Progenitor cell of endocrine pancreas (in vitro differentiated cells): ENCODE measurements around the gene SLC16A10. TPM values are rescaled to one million over a fixed set of nuclear protein-coding genes. Genes with fewer than 3 reads are reported as not detected.

Experiments used
- DNase-seq: peaks from one replicate; pipeline ENCODE4 v3.0.0; 2021; ENCODE audit warnings: low spot score; ENCODE audit not compliant: unreplicated experiment
- H3K27ac Mint-ChIP-seq: 2 replicates; pipeline ENCODE4 v1.8.0; 2021; ENCODE audit warnings: mild to moderate bottlenecking, moderate library complexity, mixed read lengths
- H3K27me3 Mint-ChIP-seq: 2 replicates; pipeline ENCODE4 v1.8.0; 2021; ENCODE audit warnings: mixed read lengths
- H3K36me3 Mint-ChIP-seq: 2 replicates; pipeline ENCODE4 v1.8.0; 2022; ENCODE audit warnings: mixed read lengths; ENCODE audit not compliant: insufficient read depth
- H3K4me1 Mint-ChIP-seq: 2 replicates; pipeline ENCODE4 v1.8.0; 2021; ENCODE audit warnings: low read depth, mixed read lengths
- H3K4me3 Mint-ChIP-seq: 2 replicates; pipeline ENCODE4 v1.8.0; 2021; ENCODE audit warnings: low read depth, mild to moderate bottlenecking, moderate library complexity, mixed read lengths
- H3K9me3 Mint-ChIP-seq: 2 replicates; pipeline ENCODE4 v1.8.0; 2021; ENCODE audit warnings: low read depth, mixed read lengths
- total RNA-seq: library from RNA; stranded (reverse); gene quantifications from 2 replicates; pipeline ENCODE4 v1.2.1, GENCODE V29; 2021
- TF ChIP-seq, protein P1 (sequence below): fragments of 200-600 bp; sonication (generic); IDR thresholded peaks from one replicate; pipeline ENCODE4 v1.5.0; 2021; ENCODE audit warnings: antibody characterized with exemption, mild to moderate bottlenecking; ENCODE audit not compliant: unreplicated experiment

The SLC16A10 gene
- total RNA-seq, 1 donor from 2014 or later = 7.0 TPM

DNA sequence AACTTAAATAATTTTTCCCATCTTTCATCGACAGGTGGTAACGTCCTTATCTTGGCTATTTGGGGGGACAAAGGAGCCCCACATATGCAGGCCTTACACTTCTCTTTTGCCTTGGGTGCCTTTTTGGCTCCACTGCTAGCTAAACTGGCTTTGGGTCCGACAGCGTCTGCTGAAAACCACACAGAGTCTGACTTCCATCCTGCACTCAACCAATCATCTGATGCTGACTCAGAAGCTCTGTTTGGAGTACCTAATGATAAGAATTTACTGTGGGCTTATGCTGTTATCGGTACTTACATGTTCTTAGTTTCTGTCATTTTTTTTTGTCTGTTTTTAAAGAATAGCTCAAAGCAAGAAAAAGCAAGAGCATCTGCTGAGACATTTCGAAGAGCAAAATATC, 178.5 kb downstream of the SLC16A10 start:
- no peak for DNase-seq
- H3K27ac Mint-ChIP-seq = no peak overlapping the region
- H3K36me3 Mint-ChIP-seq = peaks cover 26% of the 10 kb centered on the region
- H3K4me3 Mint-ChIP-seq = no peak overlapping the region
- no peaks in the 10 kb centered on the region for H3K27me3 Mint-ChIP-seq
- peaks cover 4% of the 10 kb centered on the region for H3K4me1 Mint-ChIP-seq
- TF ChIP-seq, protein P1, sequence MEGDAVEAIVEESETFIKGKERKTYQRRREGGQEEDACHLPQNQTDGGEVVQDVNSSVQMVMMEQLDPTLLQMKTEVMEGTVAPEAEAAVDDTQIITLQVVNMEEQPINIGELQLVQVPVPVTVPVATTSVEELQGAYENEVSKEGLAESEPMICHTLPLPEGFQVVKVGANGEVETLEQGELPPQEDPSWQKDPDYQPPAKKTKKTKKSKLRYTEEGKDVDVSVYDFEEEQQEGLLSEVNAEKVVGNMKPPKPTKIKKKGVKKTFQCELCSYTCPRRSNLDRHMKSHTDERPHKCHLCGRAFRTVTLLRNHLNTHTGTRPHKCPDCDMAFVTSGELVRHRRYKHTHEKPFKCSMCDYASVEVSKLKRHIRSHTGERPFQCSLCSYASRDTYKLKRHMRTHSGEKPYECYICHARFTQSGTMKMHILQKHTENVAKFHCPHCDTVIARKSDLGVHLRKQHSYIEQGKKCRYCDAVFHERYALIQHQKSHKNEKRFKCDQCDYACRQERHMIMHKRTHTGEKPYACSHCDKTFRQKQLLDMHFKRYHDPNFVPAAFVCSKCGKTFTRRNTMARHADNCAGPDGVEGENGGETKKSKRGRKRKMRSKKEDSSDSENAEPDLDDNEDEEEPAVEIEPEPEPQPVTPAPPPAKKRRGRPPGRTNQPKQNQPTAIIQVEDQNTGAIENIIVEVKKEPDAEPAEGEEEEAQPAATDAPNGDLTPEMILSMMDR = no peak
- H3K9me3 Mint-ChIP-seq = no peaks in the 10 kb centered on the region

DNA sequence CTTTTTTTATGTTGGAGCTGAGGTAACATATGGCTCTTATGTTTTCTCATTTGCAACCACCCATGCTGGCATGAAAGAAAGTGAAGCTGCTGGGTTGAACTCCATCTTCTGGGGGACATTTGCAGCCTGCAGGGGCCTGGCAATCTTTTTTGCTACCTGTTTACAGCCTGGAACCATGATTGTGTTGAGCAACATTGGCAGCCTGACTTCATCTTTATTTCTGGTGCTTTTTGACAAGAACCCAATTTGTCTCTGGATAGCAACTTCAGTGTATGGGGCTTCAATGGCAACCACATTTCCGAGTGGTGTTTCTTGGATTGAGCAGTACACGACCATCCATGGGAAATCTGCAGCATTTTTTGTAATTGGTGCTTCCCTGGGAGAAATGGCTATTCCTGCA, 179.0 kb downstream of the SLC16A10 start:
- Mint-ChIP-seq H3K4me3 (no peak overlapping the region), H3K9me3 (no peaks in the 10 kb centered on the region), H3K27ac (no peak overlapping the region), H3K4me1 (peaks cover 1% of the 10 kb centered on the region), H3K27me3 (no peaks in the 10 kb centered on the region), H3K36me3 (peaks cover 26% of the 10 kb centered on the region)
- TF ChIP-seq, protein P1 = no peak
- no peak for DNase-seq

DNA sequence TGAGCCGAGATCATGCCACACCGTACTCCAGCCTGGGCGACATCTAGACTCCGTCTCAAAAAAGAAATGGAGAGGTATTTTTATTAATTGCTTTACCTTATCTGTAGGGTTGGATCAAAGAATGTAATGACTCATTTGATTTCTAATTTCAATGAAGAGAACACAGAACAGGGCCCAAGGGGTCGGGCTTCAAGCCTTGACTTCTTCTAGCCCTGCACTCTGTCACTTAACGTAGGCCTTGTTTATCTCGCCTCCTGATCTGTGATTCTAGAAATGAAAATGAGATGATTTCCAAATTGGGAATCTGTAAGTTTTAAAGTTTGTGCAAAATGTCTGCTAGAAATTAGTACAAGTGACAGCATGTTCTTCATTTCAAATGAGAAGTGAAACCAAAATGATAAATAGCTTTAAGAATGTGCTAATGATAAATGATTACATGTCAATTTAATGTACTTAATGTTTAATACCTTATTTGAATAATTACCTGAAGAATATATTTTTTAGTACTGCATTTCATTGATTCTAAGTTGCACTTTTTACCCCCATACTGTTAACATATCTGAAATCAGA, 180.5 kb downstream of the SLC16A10 start:
- no peak overlapping the region for H3K27ac Mint-ChIP-seq
- peaks cover 1% of the 10 kb centered on the region for H3K4me1 Mint-ChIP-seq
- TF ChIP-seq, protein P1 = no peak
- H3K36me3 Mint-ChIP-seq = peaks cover 28% of the 10 kb centered on the region
- no peak overlapping the region for H3K4me3 Mint-ChIP-seq
- H3K27me3 Mint-ChIP-seq = no peaks in the 10 kb centered on the region
- DNase-seq = no peak
- H3K9me3 Mint-ChIP-seq = no peaks in the 10 kb centered on the region

DNA sequence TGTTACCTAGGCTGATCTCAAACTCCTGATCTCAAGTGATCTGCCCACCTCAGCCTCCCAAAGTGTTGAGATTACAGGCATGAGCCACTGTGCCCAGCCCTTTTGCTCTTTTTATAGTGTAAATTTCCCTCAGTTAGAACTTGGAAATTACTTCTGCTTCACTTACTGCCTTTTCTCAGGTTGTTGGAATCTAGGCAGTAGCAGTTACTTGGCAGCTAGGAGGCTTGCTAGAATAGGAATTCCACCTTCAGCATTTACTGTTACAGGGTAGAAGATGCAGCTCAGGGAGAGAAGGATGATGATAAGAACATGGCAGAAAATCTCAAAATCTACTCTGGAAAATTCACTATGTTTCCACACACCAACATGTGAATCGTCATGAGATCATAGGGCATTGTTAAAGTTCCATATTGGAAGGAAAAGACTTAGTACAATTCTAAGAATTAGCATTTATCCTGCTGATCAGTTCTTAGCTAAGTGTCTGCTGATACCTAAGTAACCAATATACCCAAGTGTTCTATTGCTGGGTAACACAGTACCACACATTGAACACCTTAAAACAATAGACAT, 182.2 kb downstream of the SLC16A10 start:
- TF ChIP-seq, protein P1 = no peak
- Mint-ChIP-seq H3K27me3 (no peaks in the 10 kb centered on the region), H3K27ac (no peak overlapping the region), H3K4me1 (peaks cover 1% of the 10 kb centered on the region), H3K4me3 (no peak overlapping the region), H3K36me3 (peaks cover 42% of the 10 kb centered on the region), H3K9me3 (peaks cover 9% of the 10 kb centered on the region)
- DNase-seq = no peak

DNA sequence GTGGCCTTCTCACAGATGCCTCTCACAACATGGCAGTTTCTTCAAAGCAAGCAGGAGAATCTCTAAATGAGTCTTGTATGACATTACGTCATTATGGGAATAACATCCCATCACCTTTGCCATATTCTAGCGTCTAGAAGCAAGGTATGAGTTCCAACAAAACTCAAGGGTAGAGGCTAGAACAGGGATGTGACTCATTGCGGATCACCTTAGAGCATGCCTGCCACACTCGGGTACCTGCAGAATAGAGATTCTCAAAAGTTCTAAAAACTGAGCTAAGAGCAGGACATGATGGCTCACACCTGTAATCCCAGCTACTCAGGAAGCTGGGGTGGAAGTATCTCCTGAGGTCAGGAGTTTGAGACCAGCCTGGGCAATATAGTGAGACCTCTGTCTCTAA, 182.8 kb downstream of the SLC16A10 start:
- H3K4me1 Mint-ChIP-seq = peaks cover 1% of the 10 kb centered on the region
- H3K36me3 Mint-ChIP-seq = peaks cover 49% of the 10 kb centered on the region
- no peak for DNase-seq
- TF ChIP-seq, protein P1 = no peak
- H3K27ac Mint-ChIP-seq = no peak overlapping the region
- no peaks in the 10 kb centered on the region for H3K27me3 Mint-ChIP-seq
- no peak overlapping the region for H3K4me3 Mint-ChIP-seq
- peaks cover 12% of the 10 kb centered on the region for H3K9me3 Mint-ChIP-seq
